WI38 (cell line): ENCODE data around the gene IL12RB2.

Experiments
- H3K4me3 ChIP-seq: 2 replicates; pipeline ENCODE4 v1.5.1; 2011; ENCODE audit warnings: low read depth, mild to moderate bottlenecking, control low read depth, low read length
- CTCF ChIP-seq: IDR thresholded peaks from 2 replicates; pipeline ENCODE4 v1.5.1; 2012; ENCODE audit warnings: low read depth, mild to moderate bottlenecking, control low read depth, low read length

The IL12RB2 gene

GRCh38 chr1:67307251-67308060 lies at the start of gene IL12RB2:
IL12RB2 (plus strand) TSS chr1:67307873; CDS start chr1:67320369, 12,496 bp downstream.
- no peak for TF ChIP-seq CTCF
- no peak within 1 kb of the TSS for H3K4me3 ChIP-seq

GRCh38 chr1:67261680-67262079 lies 46.0 kb upstream of the IL12RB2 start:
- no peak for TF ChIP-seq CTCF
- no peak overlapping the region for H3K4me3 ChIP-seq

- no peak for TF ChIP-seq CTCF
- H3K4me3 ChIP-seq = no peak overlapping the region
These were observed 44.9 kb upstream of the IL12RB2 start for GRCh38 chr1:67262735-67263134.

GRCh38 chr1:67264152-67264551 lies 43.5 kb upstream of the IL12RB2 start:
- no peak overlapping the region for H3K4me3 ChIP-seq
- TF ChIP-seq CTCF = no peak

- H3K4me3 ChIP-seq = no peak overlapping the region
- no peak for TF ChIP-seq CTCF
These were observed 42.8 kb upstream of the IL12RB2 start for GRCh38 chr1:67264899-67265298.

GRCh38 chr1:67269061-67269460 lies 38.6 kb upstream of the IL12RB2 start:
- no peak for TF ChIP-seq CTCF
- no peak overlapping the region for H3K4me3 ChIP-seq

- no peak for TF ChIP-seq CTCF
- H3K4me3 ChIP-seq = no peak overlapping the region
These were observed 37.1 kb upstream of the IL12RB2 start for GRCh38 chr1:67270541-67270940.
